Osteoblast (primary cell): ENCODE measurements around the gene NHLH2. TPM values are rescaled to one million over a fixed set of nuclear protein-coding genes. Genes with fewer than 3 reads are reported as not detected.

Experiments
- DNase-seq: peaks from one replicate; pipeline ENCODE4 v3.0.0; 2011; ENCODE audit warnings: low spot score, mixed read lengths; ENCODE audit not compliant: insufficient read length; ENCODE audit errors: missing footprints
- H2AFZ ChIP-seq: 2 replicates; pipeline ENCODE4 v1.6.0; 2011; ENCODE audit warnings: mild to moderate bottlenecking, low read length
- H3K27ac ChIP-seq: 2 replicates; pipeline ENCODE4 v1.5.1; 2011; ENCODE audit warnings: mild to moderate bottlenecking, low read depth, low read length, moderate library complexity
- H3K27me3 ChIP-seq: 2 replicates; pipeline ENCODE4 v1.6.0; 2012; ENCODE audit warnings: mild to moderate bottlenecking, control low read depth, inconsistent platforms, low read length, moderate library complexity; ENCODE audit not compliant: insufficient read depth
- H3K36me3 ChIP-seq: 2 replicates; pipeline ENCODE4 v1.5.1; 2011; ENCODE audit warnings: mild to moderate bottlenecking, low read length, control low read depth, moderate library complexity; ENCODE audit not compliant: insufficient read depth
- H3K4me1 ChIP-seq: 2 replicates; pipeline ENCODE4 v1.5.1; 2011; ENCODE audit warnings: mild to moderate bottlenecking, low read length, control low read depth, moderate library complexity; ENCODE audit not compliant: insufficient read depth
- H3K4me2 ChIP-seq: 2 replicates; pipeline ENCODE4 v1.6.0; 2011; ENCODE audit warnings: mild to moderate bottlenecking, low read length; ENCODE audit not compliant: insufficient read depth
- H3K4me3 ChIP-seq: fragments of 200-600 bp; sonication (generic); 3 replicates; pipeline ENCODE4 v1.5.1; 2012; ENCODE audit warnings: mild to moderate bottlenecking, low read length, inconsistent platforms; ENCODE audit not compliant: insufficient read depth
- H3K79me2 ChIP-seq: 2 replicates; pipeline ENCODE4 v1.6.0; 2012; ENCODE audit warnings: mild to moderate bottlenecking, low read length, control low read depth, inconsistent platforms; ENCODE audit not compliant: insufficient read depth
- H3K9me3 ChIP-seq: 2 replicates; pipeline ENCODE4 v1.5.1; 2011; ENCODE audit warnings: low read depth, low read length, control low read depth
- H4K20me1 ChIP-seq: 2 replicates; pipeline ENCODE4 v1.6.0; 2012; ENCODE audit warnings: mild to moderate bottlenecking, low read length, control low read depth; ENCODE audit not compliant: insufficient read depth
- CTCF ChIP-seq: IDR thresholded peaks from 2 replicates; pipeline ENCODE4 v1.5.1; 2011; ENCODE audit warnings: mild to moderate bottlenecking, low read depth, low read length, moderate library complexity; ENCODE audit errors: extremely low read depth
- total RNA-seq: library from RNA; depleted of rRNA; stranded (reverse); fragments of >200 nt; gene quantifications from 2 replicates; pipeline ENCODE4 v1.2.3, GENCODE V29; 2012

The NHLH2 gene
- total RNA-seq, 1 donor: not detected

- no peaks in the 10 kb centered on the region for H3K9me3 ChIP-seq
- H3K4me3 ChIP-seq: peak overlapping the region; percentile 21
- no peaks in the 10 kb centered on the region for H4K20me1 ChIP-seq
- H3K4me1 ChIP-seq: no peaks in the 10 kb centered on the region
- H3K36me3 ChIP-seq: no peaks in the 10 kb centered on the region
- H3K79me2 ChIP-seq: no peaks in the 10 kb centered on the region
- peak overlapping the region; percentile 15 for H2AFZ ChIP-seq
- peak; percentile 89 for DNase-seq
- H3K27me3 ChIP-seq: peaks cover 79% of the 10 kb centered on the region
- no peak for TF ChIP-seq CTCF
- peak overlapping the region; percentile 36 for H3K4me2 ChIP-seq
- H3K27ac ChIP-seq: no peak overlapping the region
Observed at GRCh38 chr1:115839029-115839678, 1.8 kb downstream of the NHLH2 start.

- Histone ChIP-seq H3K4me2 (peak overlapping the region; percentile 36), H3K4me3 (peak overlapping the region; percentile 21), H4K20me1 (no peaks in the 10 kb centered on the region), H3K4me1 (no peaks in the 10 kb centered on the region), H3K79me2 (no peaks in the 10 kb centered on the region), H3K27ac (no peak overlapping the region), H2AFZ (peak overlapping the region; percentile 15), H3K9me3 (no peaks in the 10 kb centered on the region), H3K27me3 (peaks cover 82% of the 10 kb centered on the region), H3K36me3 (no peaks in the 10 kb centered on the region)
- no peak for TF ChIP-seq CTCF
- peak; percentile 62 for DNase-seq
Observed at GRCh38 chr1:115838431-115839028, 2.4 kb downstream of the NHLH2 start.

DNA sequence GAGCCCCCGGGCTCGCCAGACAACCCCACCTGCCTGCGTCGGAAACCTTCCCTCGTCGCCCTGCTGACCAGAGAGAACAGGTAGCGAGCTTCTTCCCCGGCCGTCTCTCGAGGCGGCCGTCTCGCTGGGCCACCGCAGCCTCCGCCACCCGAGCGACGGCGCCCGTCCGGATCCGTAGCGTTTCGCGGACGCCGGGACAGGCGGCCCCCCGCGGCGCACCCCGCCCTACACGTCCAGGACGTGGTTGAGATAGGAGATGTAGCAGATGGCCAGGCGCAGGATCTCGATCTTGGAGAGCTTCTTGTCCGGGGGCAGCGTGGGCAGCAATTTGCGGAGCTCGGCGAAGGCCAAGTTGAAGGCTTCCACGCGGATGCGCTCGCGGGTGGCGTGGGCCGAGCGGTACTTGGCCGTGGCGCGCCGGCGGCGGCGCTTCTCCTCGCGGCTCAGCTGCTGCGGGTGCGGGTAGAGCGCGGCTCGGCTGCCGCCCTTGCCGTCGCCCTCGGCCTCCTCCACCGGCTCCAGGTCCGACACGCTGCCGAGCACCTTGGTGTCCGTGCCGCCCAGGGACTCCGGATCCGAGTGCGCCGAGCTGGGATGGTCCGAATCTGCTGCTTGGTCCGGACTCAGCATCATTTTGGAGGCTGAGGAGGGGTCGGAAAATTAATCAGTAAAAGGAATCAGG, 3.0 kb downstream of the NHLH2 start:
- Histone ChIP-seq H3K4me2 (no peak overlapping the region), H2AFZ (no peak overlapping the region)

More for the DNA sequence above, 3.0 kb downstream of the NHLH2 start:
- H3K4me1 ChIP-seq: no peaks in the 10 kb centered on the region
- no peak for TF ChIP-seq CTCF
- no peaks in the 10 kb centered on the region for H3K36me3 ChIP-seq
- peaks cover 80% of the 10 kb centered on the region for H3K27me3 ChIP-seq
- no peaks in the 10 kb centered on the region for H4K20me1 ChIP-seq
- H3K9me3 ChIP-seq: no peaks in the 10 kb centered on the region
- H3K4me3 ChIP-seq: no peak overlapping the region
- peak; percentile 49 for DNase-seq
- no peaks in the 10 kb centered on the region for H3K79me2 ChIP-seq
- no peak overlapping the region for H3K27ac ChIP-seq
